HEK293 (cell line): ENCODE data around the gene PAQR6.

Experiments used
- CTCF ChIP-seq: fragments of 450-650 bp; formaldehyde crosslinking; IDR thresholded peaks from 2 replicates; pipeline ENCODE4 v1.5.1; 2016; ENCODE audit warnings: missing biosample characterization, missing genetic modification characterization
- KLF10 ChIP-seq: fragments of 450-650 bp; IDR thresholded peaks from 2 replicates; pipeline ENCODE4 v1.5.1; 2018; ENCODE audit warnings: missing biosample characterization, mild to moderate bottlenecking, missing genetic modification characterization
- PBX3 ChIP-seq: sonication (generic); formaldehyde crosslinking; IDR thresholded peaks from 2 replicates; pipeline ENCODE4 v1.8.1; 2022; ENCODE audit warnings: mild to moderate bottlenecking, moderate library complexity, missing genetic modification reagents
- YY1 ChIP-seq: fragments of 450-650 bp; formaldehyde crosslinking; IDR thresholded peaks from 2 replicates; pipeline ENCODE4 v1.5.1; 2018; ENCODE audit warnings: missing biosample characterization, missing genetic modification characterization
- ZFP3 ChIP-seq: fragments of 450-650 bp; formaldehyde crosslinking; IDR thresholded peaks from 2 replicates; pipeline ENCODE4 v1.5.1; 2016; ENCODE audit warnings: low read depth, missing biosample characterization, missing genetic modification characterization
- ZFP69B ChIP-seq: fragments of 450-650 bp; formaldehyde crosslinking; IDR thresholded peaks from 2 replicates; pipeline ENCODE4 v1.5.1; 2016; ENCODE audit warnings: missing biosample characterization, missing genetic modification characterization
- ZNF2 ChIP-seq: fragments of 450-650 bp; formaldehyde crosslinking; IDR thresholded peaks from 2 replicates; pipeline ENCODE4 v1.5.1; 2016; ENCODE audit warnings: missing biosample characterization, missing genetic modification characterization
- ZNF404 ChIP-seq: fragments of 450-650 bp; formaldehyde crosslinking; IDR thresholded peaks from 2 replicates; pipeline ENCODE4 v1.5.1; 2017; ENCODE audit warnings: missing biosample characterization, missing genetic modification characterization
- TF ChIP-seq, protein P1 (sequence below): fragments of 450-650 bp; formaldehyde crosslinking; optimal IDR thresholded peaks from 2 replicates; pipeline ENCODE3; 2016; ENCODE audit warnings: missing biosample characterization, mild to moderate bottlenecking, missing genetic modification characterization
- TF ChIP-seq, protein P2 (sequence below): fragments of 450-650 bp; formaldehyde crosslinking; IDR thresholded peaks from 2 replicates; pipeline ENCODE4 v1.5.1; 2016; ENCODE audit warnings: missing biosample characterization, missing genetic modification characterization

DNA sequence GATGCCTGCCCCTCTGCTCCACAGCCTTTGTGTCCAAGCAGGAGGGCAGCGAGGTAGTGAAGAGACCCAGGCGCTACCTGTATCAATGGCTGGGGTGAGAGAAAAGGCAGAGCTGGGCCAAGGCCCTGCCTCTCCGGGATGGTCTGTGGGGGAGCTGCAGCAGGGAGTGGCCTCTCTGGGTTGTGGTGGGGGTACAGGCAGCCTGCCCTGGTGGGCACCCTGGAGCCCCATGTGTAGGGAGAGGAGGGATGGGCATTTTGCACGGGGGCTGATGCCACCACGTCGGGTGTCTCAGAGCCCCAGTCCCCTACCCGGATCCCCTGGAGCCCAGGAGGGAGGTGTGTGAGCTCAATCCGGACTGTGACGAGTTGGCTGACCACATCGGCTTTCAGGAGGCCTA is 5.1 kb downstream of the PAQR6 start:
- TF ChIP-seq ZFP69B (tag by site-specific recombination) (no peak), ZFP3 (tag by site-specific recombination) (no peak), KLF10 (tag by site-specific recombination) (no peak), CTCF (tag by site-specific recombination) (no peak), PBX3 (no peak), YY1 (tag by site-specific recombination) (no peak), ZNF2 (tag by site-specific recombination) (no peak), ZNF404 (tag by site-specific recombination) (no peak)
- TF ChIP-seq, protein P1, sequence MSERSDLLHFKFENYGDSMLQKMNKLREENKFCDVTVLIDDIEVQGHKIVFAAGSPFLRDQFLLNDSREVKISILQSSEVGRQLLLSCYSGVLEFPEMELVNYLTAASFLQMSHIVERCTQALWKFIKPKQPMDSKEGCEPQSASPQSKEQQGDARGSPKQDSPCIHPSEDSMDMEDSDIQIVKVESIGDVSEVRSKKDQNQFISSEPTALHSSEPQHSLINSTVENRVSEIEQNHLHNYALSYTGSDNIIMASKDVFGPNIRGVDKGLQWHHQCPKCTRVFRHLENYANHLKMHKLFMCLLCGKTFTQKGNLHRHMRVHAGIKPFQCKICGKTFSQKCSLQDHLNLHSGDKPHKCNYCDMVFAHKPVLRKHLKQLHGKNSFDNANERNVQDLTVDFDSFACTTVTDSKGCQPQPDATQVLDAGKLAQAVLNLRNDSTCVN = no peak
- TF ChIP-seq, protein P2, sequence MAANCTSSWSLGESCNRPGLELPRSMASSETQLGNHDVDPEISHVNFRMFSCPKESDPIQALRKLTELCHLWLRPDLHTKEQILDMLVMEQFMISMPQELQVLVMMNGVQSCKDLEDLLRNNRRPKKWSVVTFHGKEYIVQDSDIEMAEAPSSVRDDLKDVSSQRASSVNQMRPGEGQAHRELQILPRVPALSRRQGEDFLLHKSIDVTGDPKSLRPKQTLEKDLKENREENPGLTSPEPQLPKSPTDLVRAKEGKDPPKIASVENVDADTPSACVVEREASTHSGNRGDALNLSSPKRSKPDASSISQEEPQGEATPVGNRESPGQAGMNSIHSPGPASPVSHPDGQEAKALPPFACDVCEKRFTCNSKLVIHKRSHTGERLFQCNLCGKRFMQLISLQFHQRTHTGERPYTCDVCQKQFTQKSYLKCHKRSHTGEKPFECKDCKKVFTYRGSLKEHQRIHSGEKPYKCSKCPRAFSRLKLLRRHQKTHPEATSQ (tag by site-specific recombination) = no peak
